Stimulated activated naive CD8-positive, alpha-beta T cell treated with anti-CD3 and anti-CD28 coated beads, Interleukin-15, Interleukin-2, amounts not matched to agents 100 ng/mL and 50 ng/mL, for 24 hours (primary cell): Measurements from ENCODE around the gene ABCG2.
A peak's percentile ranks its signal among the peaks of the same experiment; 100 is the strongest.
"Not testable (repeated sequence)": the region's sequence is repeated elsewhere in the genome, so short reads cannot be mapped to it uniquely, and the experiment has no call there.

Experiments used
- H3K27ac Mint-ChIP-seq: one replicate; pipeline ENCODE4 v1.8.0; 2021; ENCODE audit warnings: mild to moderate bottlenecking, mixed read lengths
- H3K27me3 Mint-ChIP-seq: one replicate; pipeline ENCODE4 v1.8.0; 2021; ENCODE audit warnings: mixed read lengths
- H3K36me3 Mint-ChIP-seq: one replicate; pipeline ENCODE4 v1.8.0; 2021; ENCODE audit warnings: low read depth, mixed read lengths
- H3K4me1 Mint-ChIP-seq: one replicate; pipeline ENCODE4 v1.8.0; 2021; ENCODE audit warnings: low read depth, mixed read lengths
- H3K4me3 Mint-ChIP-seq: one replicate; pipeline ENCODE4 v1.8.0; 2021; ENCODE audit warnings: mild to moderate bottlenecking, mixed read lengths
- H3K9me3 Mint-ChIP-seq: one replicate; pipeline ENCODE4 v1.8.0; 2021; ENCODE audit warnings: mixed read lengths

The ABCG2 gene

DNA sequence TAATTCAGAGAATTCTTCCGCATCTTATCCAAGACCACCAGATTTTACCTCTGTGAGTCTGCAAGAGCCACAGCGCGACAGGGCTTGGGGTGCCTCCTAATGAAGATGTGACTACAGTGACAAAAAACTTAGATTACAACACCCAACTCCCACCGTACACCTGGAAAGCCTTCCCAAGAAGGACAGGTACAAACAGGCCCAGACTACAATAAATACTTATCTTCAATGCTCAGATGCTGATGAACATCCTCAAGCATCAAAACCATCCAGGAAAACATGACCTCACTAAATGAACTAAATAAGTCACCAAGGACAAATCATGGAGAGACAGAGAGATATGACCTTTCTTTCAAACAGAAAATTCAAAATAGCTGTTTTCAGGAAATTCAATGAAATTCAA lies 20.8 kb upstream of the ABCG2 start:
- Mint-ChIP-seq H3K4me1 (no peaks in the 10 kb centered on the region), H3K27ac (no peak overlapping the region)

DNA sequence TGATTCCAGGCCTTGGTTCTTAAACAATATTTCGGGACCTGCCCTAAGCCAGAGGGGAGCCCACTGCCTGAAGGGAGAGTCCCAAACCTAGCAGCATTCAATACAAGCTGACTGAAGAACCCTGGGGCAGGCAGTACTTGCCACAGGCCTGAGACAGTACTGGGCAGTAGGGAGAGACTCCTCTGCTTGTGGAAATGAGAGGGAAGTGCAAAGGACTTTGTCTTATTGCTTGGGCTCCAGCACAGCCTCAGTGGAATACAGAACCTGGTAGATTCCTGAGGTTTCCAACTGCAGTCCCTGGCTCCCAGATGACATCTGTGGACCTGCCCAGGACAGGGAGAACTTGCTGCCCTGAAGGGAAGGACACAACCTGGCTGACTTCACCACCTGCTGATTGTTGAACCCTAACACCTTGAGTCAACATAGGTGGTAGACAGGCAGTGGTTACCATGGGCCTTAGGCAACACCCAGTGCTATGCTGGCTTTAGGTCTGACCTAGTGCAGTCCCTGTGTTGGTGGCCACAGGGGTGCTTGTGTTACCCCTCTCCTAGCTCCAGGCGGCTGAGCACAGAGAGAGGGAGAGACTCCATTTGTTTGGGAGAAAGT lies 20.3 kb upstream of the ABCG2 start:
- no peak overlapping the region for H3K27ac Mint-ChIP-seq
- H3K4me1 Mint-ChIP-seq = no peaks in the 10 kb centered on the region
- no peaks in the 10 kb centered on the region for H3K9me3 Mint-ChIP-seq
- H3K36me3 Mint-ChIP-seq = no peaks in the 10 kb centered on the region
- H3K27me3 Mint-ChIP-seq = peaks cover 3% of the 10 kb centered on the region
- H3K4me3 Mint-ChIP-seq = no peak overlapping the region

More for the DNA sequence above, 20.8 kb upstream of the ABCG2 start:
- Mint-ChIP-seq H3K4me3 (no peak overlapping the region), H3K36me3 (no peaks in the 10 kb centered on the region), H3K27me3 (peaks cover 7% of the 10 kb centered on the region), H3K9me3 (no peaks in the 10 kb centered on the region)

DNA sequence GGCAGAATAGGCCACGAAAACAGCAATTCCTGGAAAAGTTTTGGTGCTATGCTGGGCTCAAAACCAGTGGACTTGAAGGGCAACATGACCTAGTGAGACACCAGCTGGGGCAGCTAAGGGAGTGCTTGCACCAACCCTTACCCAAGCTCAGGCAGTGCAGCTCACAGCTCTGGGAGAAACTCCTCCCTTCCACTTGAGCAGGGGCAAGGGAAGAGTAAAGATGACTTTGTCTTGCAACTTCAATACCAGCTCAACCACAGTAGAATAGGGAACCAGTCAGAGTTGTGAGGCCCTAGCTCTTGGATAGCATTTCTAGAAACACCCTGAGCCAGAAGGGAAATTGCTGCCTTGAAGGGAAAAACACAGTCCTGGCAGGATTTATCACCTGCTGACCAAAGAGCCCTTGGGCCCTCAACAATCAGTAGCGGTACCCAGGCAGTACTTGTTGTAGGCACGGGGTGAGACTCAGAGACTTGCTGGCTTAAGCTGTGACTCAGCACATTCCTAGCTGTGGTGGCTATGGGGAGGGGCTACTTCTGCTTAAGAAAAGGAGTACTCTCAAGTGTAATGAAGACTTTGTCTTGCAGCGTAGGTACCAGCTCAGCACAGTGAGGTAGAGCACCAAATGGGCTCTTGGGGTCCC lies 19.7 kb upstream of the ABCG2 start:
- no peak overlapping the region for H3K27ac Mint-ChIP-seq
- H3K36me3 Mint-ChIP-seq = no peaks in the 10 kb centered on the region
- peaks cover 3% of the 10 kb centered on the region for H3K27me3 Mint-ChIP-seq
- no peaks in the 10 kb centered on the region for H3K4me1 Mint-ChIP-seq
- no peaks in the 10 kb centered on the region for H3K9me3 Mint-ChIP-seq
- no peak overlapping the region for H3K4me3 Mint-ChIP-seq

DNA sequence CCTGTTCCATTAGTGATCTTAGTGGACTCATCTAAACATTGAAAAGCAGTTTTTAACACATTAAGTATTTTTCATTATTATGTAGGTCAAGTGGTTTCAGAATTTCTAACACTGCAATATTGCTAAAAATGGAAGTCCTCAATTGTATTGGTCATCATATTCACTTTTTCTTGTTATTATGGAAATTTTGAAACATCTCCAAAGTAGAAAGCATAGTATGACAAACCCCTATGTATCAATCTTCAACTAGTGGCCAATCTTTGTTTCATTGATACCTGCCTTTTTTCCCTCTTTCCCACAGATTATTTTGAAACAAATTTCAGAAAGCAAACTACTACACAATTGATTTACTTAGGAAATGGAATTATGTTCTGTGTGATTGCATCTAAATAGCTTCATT lies 14.5 kb upstream of the ABCG2 start:
- no peaks in the 10 kb centered on the region for H3K9me3 Mint-ChIP-seq
- H3K27me3 Mint-ChIP-seq = peaks cover 3% of the 10 kb centered on the region
- no peak overlapping the region for H3K27ac Mint-ChIP-seq
- H3K4me1 Mint-ChIP-seq = no peaks in the 10 kb centered on the region
- H3K4me3 Mint-ChIP-seq = no peak overlapping the region
- H3K36me3 Mint-ChIP-seq = no peaks in the 10 kb centered on the region

DNA sequence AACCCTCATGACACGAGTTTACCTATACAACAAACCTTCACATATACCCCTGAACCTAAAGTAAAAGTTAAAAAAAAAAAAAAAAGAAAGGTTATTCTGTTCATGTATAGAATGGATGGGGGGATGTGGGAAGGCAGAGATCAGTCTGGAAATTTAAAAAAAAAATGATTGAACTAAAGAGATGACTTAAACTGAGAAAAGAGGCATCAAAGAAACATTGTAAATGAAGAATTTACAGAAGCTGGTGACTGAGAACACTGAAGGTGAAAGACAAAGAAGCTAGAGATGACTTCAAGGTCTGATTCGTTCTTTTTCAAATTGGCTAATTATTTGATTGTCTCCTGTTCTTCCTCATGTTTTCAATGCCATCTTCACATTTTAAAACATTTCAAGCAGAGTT lies 12.8 kb upstream of the ABCG2 start:
- Mint-ChIP-seq H3K27ac (no peak overlapping the region), H3K4me1 (no peaks in the 10 kb centered on the region), H3K36me3 (no peaks in the 10 kb centered on the region), H3K9me3 (no peaks in the 10 kb centered on the region), H3K4me3 (no peak overlapping the region), H3K27me3 (no peaks in the 10 kb centered on the region)

DNA sequence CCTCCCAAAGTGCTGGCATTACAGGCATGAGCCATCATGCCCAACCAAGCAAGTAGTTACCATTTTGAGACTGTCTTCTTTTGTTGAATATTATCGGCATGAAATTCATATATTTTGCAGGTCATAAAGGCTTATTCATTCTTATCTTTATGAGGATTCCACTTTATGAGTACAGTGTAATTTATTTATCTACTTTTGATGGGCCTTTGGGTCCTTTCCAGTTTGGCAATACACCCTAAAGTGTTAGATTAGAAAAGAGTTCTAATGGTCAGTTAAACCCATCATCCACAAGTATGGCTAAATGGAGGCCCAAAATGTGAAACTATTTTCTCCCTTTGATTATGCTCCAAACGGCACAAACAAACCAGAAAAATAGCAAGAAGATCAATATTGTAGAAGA lies 10.9 kb upstream of the ABCG2 start:
- H3K27me3 Mint-ChIP-seq = no peaks in the 10 kb centered on the region
- peaks cover 6% of the 10 kb centered on the region for H3K9me3 Mint-ChIP-seq
- H3K4me3 Mint-ChIP-seq = no peak overlapping the region
- no peaks in the 10 kb centered on the region for H3K4me1 Mint-ChIP-seq
- no peak overlapping the region for H3K27ac Mint-ChIP-seq
- H3K36me3 Mint-ChIP-seq = no peaks in the 10 kb centered on the region

DNA sequence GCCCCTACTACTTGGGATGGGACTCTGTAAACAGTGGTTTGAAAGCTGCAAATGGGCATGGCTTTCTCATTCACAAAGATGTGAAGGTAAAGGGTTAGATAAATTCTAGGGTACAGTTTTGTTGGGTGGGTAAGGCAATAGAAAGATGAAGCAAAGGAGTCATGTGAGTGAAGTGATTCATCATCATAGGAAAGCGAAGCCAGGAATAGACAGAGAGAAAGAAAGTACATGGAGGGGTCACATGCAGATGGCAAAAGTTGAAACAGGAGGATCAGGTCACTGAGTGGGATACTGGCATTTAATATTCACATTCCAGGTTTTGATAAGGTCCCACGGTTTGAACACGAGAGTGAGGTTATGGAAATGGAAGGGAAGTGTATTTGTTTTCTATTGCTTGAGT lies 8.2 kb upstream of the ABCG2 start:
- peaks cover 6% of the 10 kb centered on the region for H3K27me3 Mint-ChIP-seq
- H3K27ac Mint-ChIP-seq = no peak overlapping the region
- H3K36me3 Mint-ChIP-seq = no peaks in the 10 kb centered on the region
- H3K4me3 Mint-ChIP-seq = no peak overlapping the region
- H3K4me1 Mint-ChIP-seq = no peaks in the 10 kb centered on the region
- H3K9me3 Mint-ChIP-seq = peaks cover 7% of the 10 kb centered on the region

DNA sequence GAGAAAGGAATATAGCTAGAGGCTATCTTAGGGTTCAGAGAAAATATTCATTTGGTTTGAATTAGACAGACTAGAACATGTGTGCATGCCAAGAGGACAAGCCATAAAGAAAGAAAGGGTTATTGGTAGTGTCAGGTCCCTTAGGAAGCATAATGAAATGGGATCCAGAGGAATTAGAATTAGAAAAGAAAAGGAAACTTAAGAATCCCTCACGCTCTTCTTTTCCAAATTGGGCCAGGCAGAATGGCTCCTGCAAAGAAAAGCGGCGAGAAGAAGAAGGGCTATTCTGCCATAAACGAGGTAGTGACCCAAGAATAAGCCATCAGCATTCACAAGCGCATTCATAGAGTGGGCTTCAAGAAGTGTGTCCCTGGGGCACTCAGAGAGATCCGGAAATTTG lies 4.9 kb upstream of the ABCG2 start:
- no peak overlapping the region for H3K4me3 Mint-ChIP-seq
- H3K4me1 Mint-ChIP-seq = peaks cover 7% of the 10 kb centered on the region
- H3K9me3 Mint-ChIP-seq = peaks cover 7% of the 10 kb centered on the region
- H3K36me3 Mint-ChIP-seq = no peaks in the 10 kb centered on the region
- H3K27me3 Mint-ChIP-seq = peaks cover 7% of the 10 kb centered on the region
- no peak overlapping the region for H3K27ac Mint-ChIP-seq

DNA sequence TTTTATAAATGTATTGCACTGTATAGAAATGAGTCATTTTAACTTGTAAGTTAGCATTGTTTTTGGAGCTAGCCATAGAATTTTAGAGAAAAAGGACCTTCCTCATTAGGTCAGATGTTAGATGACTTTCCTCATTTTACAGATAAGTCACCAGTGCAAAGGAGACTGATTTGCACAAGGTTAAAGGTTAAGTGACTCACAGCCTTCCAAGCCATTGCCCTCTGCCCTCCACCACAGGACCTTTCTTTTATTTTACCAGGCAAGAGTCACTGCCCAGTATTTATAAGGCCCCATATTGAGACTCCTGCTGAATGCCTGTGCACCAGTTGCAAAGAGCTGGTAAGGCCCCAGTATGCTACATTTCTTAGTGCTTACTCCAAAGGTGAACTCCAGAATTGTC lies 4.2 kb upstream of the ABCG2 start:
- Mint-ChIP-seq H3K27ac (no peak overlapping the region), H3K4me1 (peaks cover 14% of the 10 kb centered on the region), H3K4me3 (no peak overlapping the region), H3K27me3 (peaks cover 14% of the 10 kb centered on the region), H3K36me3 (no peaks in the 10 kb centered on the region), H3K9me3 (peaks cover 7% of the 10 kb centered on the region)

DNA sequence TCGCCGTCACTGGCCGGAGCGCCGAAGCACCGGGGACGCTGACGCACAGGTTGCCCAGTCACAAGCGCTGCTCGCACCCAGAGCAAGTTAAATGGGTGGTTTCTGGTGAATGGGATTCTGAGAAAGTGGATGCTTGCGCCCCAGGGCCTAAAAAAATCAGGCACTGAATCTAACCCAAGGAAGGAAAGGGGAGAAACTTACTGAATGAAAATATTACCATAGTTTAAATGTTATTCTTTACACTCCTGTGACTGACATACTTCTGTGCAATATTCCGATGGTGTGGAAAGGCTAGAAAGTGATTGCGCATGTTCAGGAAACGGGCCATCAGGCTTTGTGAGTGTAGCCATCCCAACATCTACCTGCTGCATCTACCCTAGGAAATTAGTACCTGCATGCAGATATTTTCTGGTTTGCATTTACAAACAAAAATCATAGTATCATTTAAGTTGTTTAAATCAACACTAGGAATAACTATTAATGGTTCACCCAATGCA lies 838 bp upstream of the ABCG2 start:
- peaks cover 21% of the 10 kb centered on the region for H3K27me3 Mint-ChIP-seq
- peak overlapping the region; percentile 61 for H3K27ac Mint-ChIP-seq
- peaks cover under 1% of the 10 kb centered on the region for H3K9me3 Mint-ChIP-seq
- H3K4me3 Mint-ChIP-seq = peak overlapping the region; percentile 83
- no peaks in the 10 kb centered on the region for H3K36me3 Mint-ChIP-seq
- peaks cover 16% of the 10 kb centered on the region for H3K4me1 Mint-ChIP-seq

DNA sequence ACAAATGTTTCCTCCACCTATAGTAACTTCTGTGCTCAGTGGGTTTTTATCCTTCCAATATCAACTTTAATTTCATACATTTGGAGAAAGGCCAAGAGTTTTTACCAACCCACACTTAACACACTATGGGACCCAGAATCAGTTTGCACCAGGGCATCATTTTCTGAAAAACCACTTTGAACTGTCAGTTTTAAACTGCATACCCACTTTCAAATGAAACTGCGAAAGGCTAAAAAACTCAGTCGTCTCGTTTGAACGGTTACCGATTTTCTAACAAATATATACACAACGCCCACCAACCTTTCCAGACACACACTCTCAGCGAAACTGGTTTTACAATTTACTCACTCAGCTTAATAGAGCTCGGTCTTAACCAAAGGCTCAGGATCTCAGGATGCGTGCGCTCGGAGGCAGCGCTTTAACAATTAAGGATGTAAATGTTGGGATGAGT lies 376 bp downstream of the ABCG2 start:
- Mint-ChIP-seq H3K36me3 (no peaks in the 10 kb centered on the region), H3K4me3 (peak overlapping the region; percentile 84), H3K27ac (peak overlapping the region; percentile 77), H3K4me1 (peaks cover 16% of the 10 kb centered on the region), H3K9me3 (no peaks in the 10 kb centered on the region), H3K27me3 (peaks cover 17% of the 10 kb centered on the region)

DNA sequence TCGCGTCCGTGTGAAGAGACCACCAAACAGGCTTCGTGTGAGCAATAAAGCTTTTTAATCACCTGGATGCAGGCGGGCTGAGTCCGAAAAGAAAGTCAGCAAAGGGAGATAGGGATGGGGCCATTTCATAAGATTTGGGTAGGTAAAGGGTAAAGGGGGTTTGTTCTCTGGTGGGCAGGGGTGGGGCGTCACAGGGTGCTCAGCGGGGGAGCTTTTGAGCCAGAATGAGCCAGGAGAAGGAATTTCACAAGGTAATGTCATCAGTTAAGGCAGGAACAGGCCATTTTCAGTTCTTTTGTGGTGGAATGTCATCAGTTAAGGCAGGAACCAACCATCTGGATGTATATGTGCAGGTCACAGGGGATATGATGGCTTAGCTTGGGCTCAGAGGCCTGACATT lies 6.1 kb downstream of the ABCG2 start:
- H3K27ac Mint-ChIP-seq, H3K4me1 Mint-ChIP-seq, H3K36me3 Mint-ChIP-seq, H3K9me3 Mint-ChIP-seq, H3K4me3 Mint-ChIP-seq, H3K27me3 Mint-ChIP-seq: not testable (repeated sequence)

DNA sequence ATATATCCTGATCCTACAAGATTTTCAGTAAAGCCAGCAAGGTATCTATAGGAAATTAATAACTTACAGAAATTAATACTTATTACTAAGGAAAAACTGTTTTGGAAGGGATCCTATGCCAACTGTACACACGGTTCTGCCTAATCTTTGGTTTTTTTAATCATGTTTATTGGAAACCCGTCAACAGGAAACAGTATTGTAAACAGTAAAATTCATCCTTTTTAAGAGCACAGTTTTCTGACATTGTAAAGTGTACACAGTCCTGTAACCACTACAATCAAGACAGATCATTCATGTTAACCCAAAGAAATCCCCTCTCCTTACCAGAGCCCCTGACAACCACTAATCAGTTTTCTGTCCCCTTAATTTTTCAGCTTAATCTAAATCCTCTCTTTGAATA lies 9.9 kb downstream of the ABCG2 start:
- Mint-ChIP-seq H3K27me3 (no peaks in the 10 kb centered on the region), H3K36me3 (no peaks in the 10 kb centered on the region), H3K9me3 (no peaks in the 10 kb centered on the region), H3K4me3 (no peak overlapping the region), H3K4me1 (no peaks in the 10 kb centered on the region), H3K27ac (no peak overlapping the region)

DNA sequence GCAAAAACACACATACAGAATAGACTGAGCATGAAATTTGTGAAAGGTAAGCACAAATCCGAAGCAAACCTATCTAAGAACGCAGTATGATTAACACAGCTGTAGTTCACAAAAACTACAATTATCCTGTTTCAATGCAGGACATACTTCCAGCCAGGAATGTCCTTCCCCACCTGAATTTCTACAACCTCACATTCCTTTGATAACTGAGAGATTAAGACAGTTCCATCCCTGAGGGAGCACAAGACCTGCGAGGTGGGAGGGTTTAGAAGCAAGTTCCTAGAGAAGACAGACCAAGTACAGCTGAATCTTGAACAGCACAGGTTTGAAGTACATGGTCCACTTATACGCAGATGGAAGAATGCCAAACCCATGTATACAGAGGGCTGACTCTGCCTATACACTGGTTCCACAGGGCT lies 10.6 kb downstream of the ABCG2 start:
- Mint-ChIP-seq H3K4me3 (no peak overlapping the region), H3K4me1 (no peaks in the 10 kb centered on the region), H3K27ac (no peak overlapping the region), H3K36me3 (no peaks in the 10 kb centered on the region), H3K27me3 (no peaks in the 10 kb centered on the region), H3K9me3 (no peaks in the 10 kb centered on the region)

DNA sequence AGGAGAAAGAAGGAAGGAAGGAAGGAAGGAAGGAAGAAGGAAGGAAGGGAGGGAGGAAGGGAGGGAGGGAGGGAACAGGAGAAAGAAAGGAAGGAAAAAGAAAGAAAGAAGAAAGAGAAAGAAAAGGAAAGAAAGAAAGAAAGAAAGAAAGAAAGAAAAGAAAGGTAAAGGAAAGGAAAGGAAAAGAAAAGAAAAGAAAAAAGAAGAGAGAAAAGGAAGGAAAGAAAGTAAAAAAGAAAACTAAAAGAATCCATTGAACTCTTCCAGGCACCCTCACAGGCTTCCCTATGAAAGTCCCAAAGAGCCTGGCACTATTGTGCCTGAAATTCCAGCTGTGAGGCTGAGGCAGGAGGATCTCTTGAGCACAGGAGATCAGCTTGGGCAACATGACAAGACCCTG lies 11.5 kb downstream of the ABCG2 start:
- no peak overlapping the region for H3K4me3 Mint-ChIP-seq
- H3K27ac Mint-ChIP-seq = no peak overlapping the region
- no peaks in the 10 kb centered on the region for H3K9me3 Mint-ChIP-seq
- no peaks in the 10 kb centered on the region for H3K36me3 Mint-ChIP-seq
- H3K27me3 Mint-ChIP-seq = no peaks in the 10 kb centered on the region
- H3K4me1 Mint-ChIP-seq = no peaks in the 10 kb centered on the region

DNA sequence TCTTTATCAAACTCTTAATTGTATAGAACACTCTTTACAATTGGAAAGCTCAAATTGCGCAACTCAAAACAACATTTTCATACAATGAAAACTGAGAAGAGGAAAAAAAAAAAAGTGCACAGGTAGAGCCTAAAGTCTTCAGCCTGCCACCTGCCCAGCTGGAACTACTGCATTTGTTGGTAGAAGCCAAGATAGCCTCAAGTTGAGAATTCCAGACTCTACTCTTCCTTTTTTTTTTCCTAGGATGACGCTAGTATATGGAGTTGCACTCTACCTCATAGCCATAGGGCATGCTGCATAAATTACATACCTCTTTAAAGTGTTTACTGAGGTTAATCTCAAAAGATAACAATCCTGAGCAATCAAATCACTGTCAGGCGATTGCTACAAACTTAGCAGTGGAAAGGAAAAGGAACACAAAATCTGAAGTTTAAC lies 13.6 kb downstream of the ABCG2 start:
- Mint-ChIP-seq H3K9me3 (no peaks in the 10 kb centered on the region), H3K36me3 (no peaks in the 10 kb centered on the region), H3K27ac (no peak overlapping the region), H3K4me1 (no peaks in the 10 kb centered on the region), H3K27me3 (no peaks in the 10 kb centered on the region), H3K4me3 (no peak overlapping the region)
